ENCODE data around the gene PRDM16.

DNA sequence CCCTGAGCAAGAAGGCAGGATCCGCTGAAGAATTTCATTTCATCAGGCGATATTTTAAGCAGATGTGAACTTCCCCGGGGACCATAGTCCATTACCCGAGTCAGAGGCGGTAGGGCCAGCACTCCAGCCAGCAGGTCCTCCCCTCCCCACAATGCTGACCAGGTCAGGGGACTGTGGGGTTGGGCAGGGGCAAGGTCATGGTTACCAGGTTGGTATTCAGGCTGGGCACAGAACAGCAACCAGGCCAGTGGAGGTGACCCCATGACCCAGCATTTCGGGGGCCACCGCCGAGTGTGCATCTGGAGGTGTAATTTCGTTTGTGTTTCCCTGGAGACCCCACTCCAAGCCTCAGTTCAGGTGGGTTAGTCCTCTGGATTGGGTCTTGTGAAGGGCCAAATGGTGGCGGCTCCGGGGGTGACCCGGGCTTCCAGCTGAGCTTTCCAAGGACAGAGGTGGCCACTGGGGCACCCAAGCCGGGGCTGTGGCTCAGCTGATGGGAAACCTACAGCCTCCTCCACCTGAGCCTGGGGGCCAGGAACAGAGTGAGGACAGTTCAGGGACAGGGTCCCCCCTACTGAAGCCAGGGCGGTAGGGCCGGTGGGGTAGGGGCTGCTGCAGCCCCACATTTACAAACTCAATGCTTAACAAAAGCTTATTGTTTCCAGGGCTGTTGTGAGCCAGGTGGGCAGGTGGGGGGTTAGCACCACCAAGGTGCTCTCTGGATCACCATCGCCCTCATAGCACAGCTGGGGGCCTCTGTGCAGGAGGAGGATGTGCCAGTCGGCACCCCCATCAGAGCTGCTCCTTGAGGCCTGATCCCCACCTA is 2.8 kb downstream of the PRDM16 start:
- TF ChIP-seq, protein P1, sequence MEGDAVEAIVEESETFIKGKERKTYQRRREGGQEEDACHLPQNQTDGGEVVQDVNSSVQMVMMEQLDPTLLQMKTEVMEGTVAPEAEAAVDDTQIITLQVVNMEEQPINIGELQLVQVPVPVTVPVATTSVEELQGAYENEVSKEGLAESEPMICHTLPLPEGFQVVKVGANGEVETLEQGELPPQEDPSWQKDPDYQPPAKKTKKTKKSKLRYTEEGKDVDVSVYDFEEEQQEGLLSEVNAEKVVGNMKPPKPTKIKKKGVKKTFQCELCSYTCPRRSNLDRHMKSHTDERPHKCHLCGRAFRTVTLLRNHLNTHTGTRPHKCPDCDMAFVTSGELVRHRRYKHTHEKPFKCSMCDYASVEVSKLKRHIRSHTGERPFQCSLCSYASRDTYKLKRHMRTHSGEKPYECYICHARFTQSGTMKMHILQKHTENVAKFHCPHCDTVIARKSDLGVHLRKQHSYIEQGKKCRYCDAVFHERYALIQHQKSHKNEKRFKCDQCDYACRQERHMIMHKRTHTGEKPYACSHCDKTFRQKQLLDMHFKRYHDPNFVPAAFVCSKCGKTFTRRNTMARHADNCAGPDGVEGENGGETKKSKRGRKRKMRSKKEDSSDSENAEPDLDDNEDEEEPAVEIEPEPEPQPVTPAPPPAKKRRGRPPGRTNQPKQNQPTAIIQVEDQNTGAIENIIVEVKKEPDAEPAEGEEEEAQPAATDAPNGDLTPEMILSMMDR (conservative IDR thresholded peaks at IDR 0.05; ENCODE audit: low read depth, low read length), result no peak
- no peak for TF ChIP-seq EZH2phosphoT487 (IDR thresholded peaks at IDR 0.05; ENCODE audit: borderline replicate concordance, low read length)
